ENCODE results near the gene GADL1.

GADL1 gene

DNA sequence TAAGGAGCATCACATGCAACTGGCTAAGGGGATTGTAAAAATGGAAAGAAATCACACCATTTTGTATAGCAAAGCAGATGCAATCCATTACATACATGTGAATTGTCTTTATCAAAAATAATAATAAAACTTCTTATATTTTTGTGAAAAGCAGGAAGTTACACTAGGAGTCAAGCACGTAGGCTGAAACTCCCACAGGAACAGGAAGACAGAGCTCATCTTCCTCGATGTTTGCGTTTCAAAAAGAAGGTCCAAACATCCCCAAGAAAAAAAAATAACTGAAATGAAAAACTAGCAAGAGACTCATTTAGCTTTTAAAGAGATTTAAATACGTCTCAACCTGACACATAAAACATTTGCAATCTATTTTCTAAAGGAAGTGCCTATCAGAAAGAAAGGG, 181.5 kb downstream of the GADL1 start:
- TF ChIP-seq GLIS3 (CRISPR knock-in tag; IDR thresholded peaks at IDR 0.05): no peak
- TF ChIP-seq RARB (CRISPR knock-in tag; IDR thresholded peaks at IDR 0.05): no peak
- TF ChIP-seq, protein P1, sequence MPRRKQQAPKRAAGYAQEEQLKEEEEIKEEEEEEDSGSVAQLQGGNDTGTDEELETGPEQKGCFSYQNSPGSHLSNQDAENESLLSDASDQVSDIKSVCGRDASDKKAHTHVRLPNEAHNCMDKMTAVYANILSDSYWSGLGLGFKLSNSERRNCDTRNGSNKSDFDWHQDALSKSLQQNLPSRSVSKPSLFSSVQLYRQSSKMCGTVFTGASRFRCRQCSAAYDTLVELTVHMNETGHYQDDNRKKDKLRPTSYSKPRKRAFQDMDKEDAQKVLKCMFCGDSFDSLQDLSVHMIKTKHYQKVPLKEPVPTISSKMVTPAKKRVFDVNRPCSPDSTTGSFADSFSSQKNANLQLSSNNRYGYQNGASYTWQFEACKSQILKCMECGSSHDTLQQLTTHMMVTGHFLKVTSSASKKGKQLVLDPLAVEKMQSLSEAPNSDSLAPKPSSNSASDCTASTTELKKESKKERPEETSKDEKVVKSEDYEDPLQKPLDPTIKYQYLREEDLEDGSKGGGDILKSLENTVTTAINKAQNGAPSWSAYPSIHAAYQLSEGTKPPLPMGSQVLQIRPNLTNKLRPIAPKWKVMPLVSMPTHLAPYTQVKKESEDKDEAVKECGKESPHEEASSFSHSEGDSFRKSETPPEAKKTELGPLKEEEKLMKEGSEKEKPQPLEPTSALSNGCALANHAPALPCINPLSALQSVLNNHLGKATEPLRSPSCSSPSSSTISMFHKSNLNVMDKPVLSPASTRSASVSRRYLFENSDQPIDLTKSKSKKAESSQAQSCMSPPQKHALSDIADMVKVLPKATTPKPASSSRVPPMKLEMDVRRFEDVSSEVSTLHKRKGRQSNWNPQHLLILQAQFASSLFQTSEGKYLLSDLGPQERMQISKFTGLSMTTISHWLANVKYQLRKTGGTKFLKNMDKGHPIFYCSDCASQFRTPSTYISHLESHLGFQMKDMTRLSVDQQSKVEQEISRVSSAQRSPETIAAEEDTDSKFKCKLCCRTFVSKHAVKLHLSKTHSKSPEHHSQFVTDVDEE (CRISPR knock-in tag; IDR thresholded peaks at IDR 0.05): no peak
- no peak for TF ChIP-seq ZNF8 (CRISPR knock-in tag; IDR thresholded peaks at IDR 0.05)
- no peak for TF ChIP-seq ZNF70 (CRISPR knock-in tag; IDR thresholded peaks at IDR 0.05)
- TF ChIP-seq ARNTL (CRISPR knock-in tag; IDR thresholded peaks at IDR 0.05; ENCODE audit: borderline replicate concordance, low read depth): no peak
- TF ChIP-seq, protein P2, sequence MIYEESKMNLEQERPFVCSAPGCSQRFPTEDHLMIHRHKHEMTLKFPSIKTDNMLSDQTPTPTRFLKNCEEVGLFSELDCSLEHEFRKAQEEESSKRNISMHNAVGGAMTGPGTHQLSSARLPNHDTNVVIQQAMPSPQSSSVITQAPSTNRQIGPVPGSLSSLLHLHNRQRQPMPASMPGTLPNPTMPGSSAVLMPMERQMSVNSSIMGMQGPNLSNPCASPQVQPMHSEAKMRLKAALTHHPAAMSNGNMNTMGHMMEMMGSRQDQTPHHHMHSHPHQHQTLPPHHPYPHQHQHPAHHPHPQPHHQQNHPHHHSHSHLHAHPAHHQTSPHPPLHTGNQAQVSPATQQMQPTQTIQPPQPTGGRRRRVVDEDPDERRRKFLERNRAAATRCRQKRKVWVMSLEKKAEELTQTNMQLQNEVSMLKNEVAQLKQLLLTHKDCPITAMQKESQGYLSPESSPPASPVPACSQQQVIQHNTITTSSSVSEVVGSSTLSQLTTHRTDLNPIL (CRISPR knock-in tag; IDR thresholded peaks at IDR 0.05; ENCODE audit: low read depth): no peak
- no peak for TF ChIP-seq TCF4 (CRISPR knock-in tag; IDR thresholded peaks at IDR 0.05; ENCODE audit: borderline replicate concordance)
- TF ChIP-seq ZFP30 (CRISPR knock-in tag; IDR thresholded peaks at IDR 0.05): no peak
- TF ChIP-seq ZFP3 (CRISPR knock-in tag; IDR thresholded peaks at IDR 0.05): no peak
- TF ChIP-seq ZNF565 (CRISPR knock-in tag; conservative IDR thresholded peaks at IDR 0.05; ENCODE audit: low read depth): no peak
- TF ChIP-seq BACH2 (CRISPR knock-in tag; IDR thresholded peaks at IDR 0.05; ENCODE audit: borderline replicate concordance): no peak
- TF ChIP-seq ZC3H10 (CRISPR knock-in tag; IDR thresholded peaks at IDR 0.05): no peak
- TF ChIP-seq, protein P3, sequence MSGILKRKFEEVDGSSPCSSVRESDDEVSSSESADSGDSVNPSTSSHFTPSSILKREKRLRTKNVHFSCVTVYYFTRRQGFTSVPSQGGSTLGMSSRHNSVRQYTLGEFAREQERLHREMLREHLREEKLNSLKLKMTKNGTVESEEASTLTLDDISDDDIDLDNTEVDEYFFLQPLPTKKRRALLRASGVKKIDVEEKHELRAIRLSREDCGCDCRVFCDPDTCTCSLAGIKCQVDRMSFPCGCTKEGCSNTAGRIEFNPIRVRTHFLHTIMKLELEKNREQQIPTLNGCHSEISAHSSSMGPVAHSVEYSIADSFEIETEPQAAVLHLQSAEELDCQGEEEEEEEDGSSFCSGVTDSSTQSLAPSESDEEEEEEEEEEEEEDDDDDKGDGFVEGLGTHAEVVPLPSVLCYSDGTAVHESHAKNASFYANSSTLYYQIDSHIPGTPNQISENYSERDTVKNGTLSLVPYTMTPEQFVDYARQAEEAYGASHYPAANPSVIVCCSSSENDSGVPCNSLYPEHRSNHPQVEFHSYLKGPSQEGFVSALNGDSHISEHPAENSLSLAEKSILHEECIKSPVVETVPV (CRISPR knock-in tag; IDR thresholded peaks at IDR 0.05): no peak
- ATAC-seq: no peak

DNA sequence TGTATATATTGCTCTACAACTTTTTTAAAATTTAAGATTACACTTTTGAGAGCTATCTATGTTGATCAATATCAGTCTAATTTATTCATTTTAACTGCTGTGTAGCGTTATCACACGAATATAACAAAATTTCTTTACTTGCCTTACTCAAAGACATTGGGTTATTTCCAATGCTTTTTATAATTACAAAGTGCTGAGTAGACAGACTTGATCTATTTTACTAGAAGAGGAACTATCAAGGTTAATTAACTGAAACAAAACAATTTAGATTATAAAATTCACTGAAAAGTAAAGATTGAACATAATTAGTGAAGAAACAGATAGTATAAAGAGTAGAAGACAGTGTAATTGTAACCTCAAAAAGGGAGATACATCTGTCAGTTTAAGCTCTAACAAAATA, 182.6 kb downstream of the GADL1 start:
- TF ChIP-seq CSDC2 (CRISPR knock-in tag; IDR thresholded peaks at IDR 0.05) (no peak), TOX (CRISPR knock-in tag; IDR thresholded peaks at IDR 0.05; ENCODE audit: borderline replicate concordance) (no peak), GLIS3 (CRISPR knock-in tag; IDR thresholded peaks at IDR 0.05) (no peak), ZNF8 (CRISPR knock-in tag; IDR thresholded peaks at IDR 0.05) (no peak), SNAI2 (CRISPR knock-in tag; IDR thresholded peaks at IDR 0.05) (no peak), ZNF70 (CRISPR knock-in tag; IDR thresholded peaks at IDR 0.05) (no peak)
- TF ChIP-seq, protein P4, sequence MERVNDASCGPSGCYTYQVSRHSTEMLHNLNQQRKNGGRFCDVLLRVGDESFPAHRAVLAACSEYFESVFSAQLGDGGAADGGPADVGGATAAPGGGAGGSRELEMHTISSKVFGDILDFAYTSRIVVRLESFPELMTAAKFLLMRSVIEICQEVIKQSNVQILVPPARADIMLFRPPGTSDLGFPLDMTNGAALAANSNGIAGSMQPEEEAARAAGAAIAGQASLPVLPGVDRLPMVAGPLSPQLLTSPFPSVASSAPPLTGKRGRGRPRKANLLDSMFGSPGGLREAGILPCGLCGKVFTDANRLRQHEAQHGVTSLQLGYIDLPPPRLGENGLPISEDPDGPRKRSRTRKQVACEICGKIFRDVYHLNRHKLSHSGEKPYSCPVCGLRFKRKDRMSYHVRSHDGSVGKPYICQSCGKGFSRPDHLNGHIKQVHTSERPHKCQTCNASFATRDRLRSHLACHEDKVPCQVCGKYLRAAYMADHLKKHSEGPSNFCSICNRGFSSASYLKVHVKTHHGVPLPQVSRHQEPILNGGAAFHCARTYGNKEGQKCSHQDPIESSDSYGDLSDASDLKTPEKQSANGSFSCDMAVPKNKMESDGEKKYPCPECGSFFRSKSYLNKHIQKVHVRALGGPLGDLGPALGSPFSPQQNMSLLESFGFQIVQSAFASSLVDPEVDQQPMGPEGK (CRISPR knock-in tag; IDR thresholded peaks at IDR 0.05; ENCODE audit: borderline replicate concordance): no peak
- no peak for ATAC-seq

DNA sequence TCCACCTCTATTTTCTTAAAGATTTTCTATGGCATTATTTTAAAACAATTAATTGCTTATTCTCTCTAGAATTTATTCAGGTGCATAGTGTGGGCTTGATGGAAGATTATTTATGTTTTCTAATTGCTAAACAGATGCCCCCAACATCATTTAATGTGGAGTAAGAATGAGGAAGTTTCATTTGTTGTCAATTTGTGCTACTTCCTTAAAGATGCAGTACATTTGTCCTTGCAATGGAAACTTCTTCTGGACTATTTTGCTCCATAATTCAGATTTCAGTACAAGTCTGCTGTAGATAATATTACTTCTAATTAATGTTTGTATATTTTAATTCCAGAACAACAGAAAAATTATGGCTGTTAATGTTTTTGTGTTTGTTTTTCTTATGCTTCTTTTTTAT, 183.3 kb downstream of the GADL1 start:
- ATAC-seq: no peak
- TF ChIP-seq, protein P5, sequence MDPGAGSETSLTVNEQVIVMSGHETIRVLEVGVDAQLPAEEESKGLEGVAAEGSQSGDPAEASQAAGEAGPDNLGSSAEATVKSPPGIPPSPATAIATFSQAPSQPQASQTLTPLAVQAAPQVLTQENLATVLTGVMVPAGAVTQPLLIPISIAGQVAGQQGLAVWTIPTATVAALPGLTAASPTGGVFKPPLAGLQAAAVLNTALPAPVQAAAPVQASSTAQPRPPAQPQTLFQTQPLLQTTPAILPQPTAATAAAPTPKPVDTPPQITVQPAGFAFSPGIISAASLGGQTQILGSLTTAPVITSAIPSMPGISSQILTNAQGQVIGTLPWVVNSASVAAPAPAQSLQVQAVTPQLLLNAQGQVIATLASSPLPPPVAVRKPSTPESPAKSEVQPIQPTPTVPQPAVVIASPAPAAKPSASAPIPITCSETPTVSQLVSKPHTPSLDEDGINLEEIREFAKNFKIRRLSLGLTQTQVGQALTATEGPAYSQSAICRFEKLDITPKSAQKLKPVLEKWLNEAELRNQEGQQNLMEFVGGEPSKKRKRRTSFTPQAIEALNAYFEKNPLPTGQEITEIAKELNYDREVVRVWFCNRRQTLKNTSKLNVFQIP (CRISPR knock-in tag; IDR thresholded peaks at IDR 0.05; ENCODE audit: borderline replicate concordance, low read depth): no peak
- TF ChIP-seq, protein P3 (CRISPR knock-in tag; IDR thresholded peaks at IDR 0.05): no peak
- TF ChIP-seq GLIS3 (CRISPR knock-in tag; IDR thresholded peaks at IDR 0.05) (no peak), ISL1 (CRISPR knock-in tag; IDR thresholded peaks at IDR 0.05) (no peak), SNAI2 (CRISPR knock-in tag; IDR thresholded peaks at IDR 0.05) (no peak), ZNF565 (CRISPR knock-in tag; conservative IDR thresholded peaks at IDR 0.05; ENCODE audit: low read depth) (no peak), BACH2 (CRISPR knock-in tag; IDR thresholded peaks at IDR 0.05; ENCODE audit: borderline replicate concordance) (no peak), ZFP30 (CRISPR knock-in tag; IDR thresholded peaks at IDR 0.05) (no peak), ZFP3 (CRISPR knock-in tag; IDR thresholded peaks at IDR 0.05) (no peak), ESRRG (CRISPR knock-in tag; IDR thresholded peaks at IDR 0.05) (no peak), CSDC2 (CRISPR knock-in tag; IDR thresholded peaks at IDR 0.05) (no peak), ZNF8 (CRISPR knock-in tag; IDR thresholded peaks at IDR 0.05) (no peak), ZC3H10 (CRISPR knock-in tag; IDR thresholded peaks at IDR 0.05) (no peak), RARB (CRISPR knock-in tag; IDR thresholded peaks at IDR 0.05) (no peak), TOX (CRISPR knock-in tag; IDR thresholded peaks at IDR 0.05; ENCODE audit: borderline replicate concordance) (no peak)
- TF ChIP-seq, protein P1 (CRISPR knock-in tag; IDR thresholded peaks at IDR 0.05): no peak
- TF ChIP-seq, protein P2 (CRISPR knock-in tag; IDR thresholded peaks at IDR 0.05; ENCODE audit: low read depth): no peak

Measured in SK-N-SH treated with all-trans-retinoic acid at 6 μM for 48 hours (cell line).